Hair follicle dermal papilla cell (primary cell): ENCODE data around the gene ASNSD1. TPM values are rescaled to one million over a fixed set of nuclear protein-coding genes. Genes with fewer than 3 reads are reported as not detected.

ENCODE experiments used
- total RNA-seq: library from RNA; depleted of rRNA; stranded (reverse); fragments of >200 nt; gene quantifications from 2 replicates; pipeline ENCODE4 v1.2.3, GENCODE V29; 2012

The ASNSD1 gene
- total RNA-seq = 60.5 and 62.2 TPM in 2 replicates

GRCh38 chr2:189661148-189661956 lies at the start of gene ASNSD1:
Gene ASNSD1 (plus strand): TSS chr2:189661459. CDS start chr2:189666133, 4,674 bp downstream.

GRCh38 chr2:189674374-189675112 lies 13.3 kb downstream of the ASNSD1 start, which contains the start of gene ANKAR:
Gene ANKAR (plus strand): TSS chr2:189674670. CDS start chr2:189676491, 1,821 bp downstream.

Other genes with a start within 250 kb of the ASNSD1 start
- 33.6 and 40.6 TPM in 2 replicates for gene WDR75, start 220.0 kb upstream of the ASNSD1 start, total RNA-seq
- 6.3 and 15.3 TPM in 2 replicates for gene SLC40A1, start 80.7 kb upstream of the ASNSD1 start, total RNA-seq
- gene ANKAR, start 13.2 kb downstream of the ASNSD1 start, total RNA-seq = 10.7 and 11.8 TPM in 2 replicates
- 3.2 and 4.7 TPM in 2 replicates for gene OSGEPL1, start 101.3 kb downstream of the ASNSD1 start, total RNA-seq
- gene ORMDL1, start 122.9 kb downstream of the ASNSD1 start, total RNA-seq = 46.4 and 47.4 TPM in 2 replicates
- 25.3 and 27.2 TPM in 2 replicates for gene PMS1, start 123.0 kb downstream of the ASNSD1 start, total RNA-seq